Hematopoietic multipotent progenitor cell treated with erythropoietin and hydrocortisone succinate and interleukin-3 and kit ligand, for 4 days (in vitro differentiated cells): ENCODE measurements around the gene WNT10A.
"Not testable (repeated sequence)": the region's sequence is repeated elsewhere in the genome, so short reads cannot be mapped to it uniquely, and the experiment has no call there.

ENCODE experiments used
- DNase-seq: peaks from one replicate; pipeline ENCODE4 v3.0.0-alpha.2; 2015

WNT10A gene

DNA sequence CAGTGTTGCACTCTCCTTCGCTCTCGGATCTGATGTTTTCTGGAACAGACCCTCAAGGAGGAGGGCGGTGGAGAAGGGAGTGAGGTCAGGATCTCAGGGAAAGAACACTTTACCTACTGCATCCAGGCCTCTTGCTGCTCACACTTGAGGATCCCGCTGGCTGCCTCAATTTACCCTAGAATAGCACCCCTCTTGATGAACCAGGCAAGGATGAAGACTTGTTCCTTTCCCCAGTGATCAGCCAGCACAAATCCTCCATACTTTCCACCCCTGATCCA, 14.2 kb downstream of the WNT10A start:
- no peak for DNase-seq

DNA sequence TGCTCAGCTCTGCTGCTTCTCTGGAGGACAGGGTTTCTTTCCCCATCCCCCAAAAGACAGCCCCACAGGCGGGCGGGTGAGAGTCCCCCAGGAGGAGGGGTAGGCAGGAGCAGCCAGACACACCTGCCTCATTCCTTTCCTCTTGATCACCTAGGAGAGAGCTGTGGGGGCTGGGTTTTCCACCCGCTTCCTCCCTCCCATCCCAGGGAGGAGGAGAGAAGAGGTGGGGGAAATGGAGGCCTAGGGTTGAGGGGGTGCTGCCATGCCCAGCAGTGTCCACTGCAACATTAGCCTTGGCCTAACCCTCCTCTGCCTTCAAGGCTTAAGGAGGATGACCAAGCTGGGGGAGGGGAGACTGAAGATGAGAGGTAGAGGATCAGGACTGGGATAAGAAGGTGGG, 14.7 kb downstream of the WNT10A start:
- no peak for DNase-seq

- DNase-seq: no peak
Observed at GRCh38 chr2:218895759-218896500, 15.3 kb downstream of the WNT10A start.

- peak; percentile 67 for DNase-seq
Observed at GRCh38 chr2:218896501-218897393, 16.1 kb downstream of the WNT10A start.

- no peak for DNase-seq
Observed at GRCh38 chr2:218897394-218898108, 16.9 kb downstream of the WNT10A start.

GRCh38 chr2:218898109-218898878, 17.6 kb downstream of the WNT10A start:
- peak; percentile 76 for DNase-seq

- no peak for DNase-seq
Observed at GRCh38 chr2:218899147-218899546, 18.5 kb downstream of the WNT10A start.

GRCh38 chr2:218902427-218902826, 21.8 kb downstream of the WNT10A start:
- DNase-seq: no peak

DNA sequence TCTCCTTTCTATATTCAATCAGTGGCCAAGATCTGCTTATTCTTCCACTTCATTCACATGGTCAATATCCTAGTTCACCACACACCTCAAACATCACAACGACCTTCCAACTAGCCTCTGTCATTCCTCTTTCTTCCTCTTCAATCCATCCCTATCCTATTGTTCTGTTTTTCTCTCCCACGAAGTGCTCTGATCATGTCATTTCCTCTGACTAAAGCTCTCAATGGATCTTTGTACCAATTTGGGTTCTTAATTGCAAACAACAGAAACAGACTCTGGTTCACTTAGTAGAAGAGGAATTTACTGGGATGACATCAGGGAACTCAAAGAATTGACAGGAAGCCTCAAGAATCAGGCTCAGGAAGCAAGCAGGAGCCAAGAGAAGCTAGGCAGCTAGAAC, 23.5 kb downstream of the WNT10A start:
- no peak for DNase-seq

GRCh38 chr2:218908721-218909619, 28.3 kb downstream of the WNT10A start:
- peak; percentile 94 for DNase-seq

DNA sequence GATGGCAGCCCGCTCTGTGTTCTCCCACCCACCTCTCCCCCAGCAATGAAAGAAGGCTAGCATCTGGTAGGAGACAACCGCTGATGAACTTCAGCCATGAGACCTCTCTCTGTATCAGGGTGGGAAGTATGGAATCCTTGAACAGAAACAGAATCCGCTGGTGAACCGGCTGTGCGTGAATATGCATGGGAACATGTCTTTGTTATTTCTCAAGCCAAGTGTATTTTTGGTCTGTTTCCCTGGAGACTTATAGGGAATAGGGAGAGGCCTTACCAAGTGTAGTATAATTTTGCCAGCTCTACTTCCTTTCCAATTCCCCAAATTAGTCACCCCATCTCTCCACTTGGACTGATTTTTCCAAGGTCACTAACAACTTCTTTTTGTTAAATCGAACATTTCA, 30.1 kb downstream of the WNT10A start:
- no peak for DNase-seq

GRCh38 chr2:218920504-218920903, 39.9 kb downstream of the WNT10A start:
- no peak for DNase-seq

DNA sequence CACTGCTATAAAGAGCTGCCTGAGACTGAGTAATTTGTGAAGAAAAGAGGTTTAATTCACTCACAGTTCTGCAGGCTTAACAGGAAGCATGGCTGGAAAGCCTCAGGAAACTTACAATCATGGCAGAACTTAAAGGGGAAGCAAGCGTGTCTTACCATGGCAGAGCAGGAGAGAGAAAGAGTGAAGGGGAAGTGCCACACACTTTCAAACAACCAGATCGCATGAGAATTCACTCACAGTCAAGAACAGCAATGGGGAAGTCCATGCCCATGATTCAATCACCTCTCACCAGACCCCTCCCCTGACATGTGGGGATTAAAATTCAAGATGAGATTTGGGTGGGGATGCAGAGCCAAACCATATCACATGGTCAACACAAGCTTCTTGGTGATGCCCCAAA, 44.1 kb downstream of the WNT10A start:
- DNase-seq: peak; percentile 10

GRCh38 chr2:218925434-218925833, 44.8 kb downstream of the WNT10A start:
- no peak for DNase-seq

GRCh38 chr2:218927422-218927821, 46.8 kb downstream of the WNT10A start:
- no peak for DNase-seq

DNA sequence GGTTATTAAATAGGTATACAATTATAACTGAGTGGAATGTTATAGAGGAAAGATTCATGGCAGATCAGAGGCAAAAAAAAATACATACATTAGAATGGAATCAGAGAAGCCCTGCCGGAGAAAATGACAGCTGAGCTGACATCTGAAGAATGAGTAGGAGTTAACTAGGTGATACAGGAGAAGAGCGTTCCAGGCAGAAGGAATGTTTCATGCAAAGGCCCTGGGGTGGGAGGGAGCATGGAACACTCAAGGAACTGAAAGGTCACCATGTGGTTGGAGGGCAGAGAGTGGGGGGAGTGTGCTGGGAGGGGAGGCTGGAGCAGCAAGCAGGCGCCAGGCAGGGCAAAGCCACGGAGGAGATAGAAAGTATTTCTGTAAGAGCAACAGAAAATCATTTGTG, 47.2 kb downstream of the WNT10A start:
- no peak for DNase-seq

DNA sequence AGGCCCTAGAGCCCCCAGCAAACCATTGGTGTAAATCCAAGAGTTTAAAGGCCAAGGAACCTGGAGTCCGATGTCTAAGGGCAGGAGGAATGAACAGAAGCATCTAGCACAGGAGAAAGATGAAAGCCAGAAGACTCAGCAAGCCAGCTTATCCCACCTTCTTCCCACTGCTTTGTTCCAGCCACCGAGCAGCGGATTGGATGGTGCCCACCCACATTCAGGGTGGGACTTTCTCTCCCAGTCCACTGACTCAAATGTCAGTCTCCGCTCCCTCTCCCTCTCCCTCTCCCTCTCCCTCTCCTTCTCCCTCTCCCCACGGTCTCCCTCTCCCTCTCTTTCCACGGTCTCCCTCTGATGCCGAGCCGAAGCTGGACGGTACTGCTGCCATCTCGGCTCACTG, 49.8 kb downstream of the WNT10A start:
- not testable (repeated sequence) for DNase-seq

DNA sequence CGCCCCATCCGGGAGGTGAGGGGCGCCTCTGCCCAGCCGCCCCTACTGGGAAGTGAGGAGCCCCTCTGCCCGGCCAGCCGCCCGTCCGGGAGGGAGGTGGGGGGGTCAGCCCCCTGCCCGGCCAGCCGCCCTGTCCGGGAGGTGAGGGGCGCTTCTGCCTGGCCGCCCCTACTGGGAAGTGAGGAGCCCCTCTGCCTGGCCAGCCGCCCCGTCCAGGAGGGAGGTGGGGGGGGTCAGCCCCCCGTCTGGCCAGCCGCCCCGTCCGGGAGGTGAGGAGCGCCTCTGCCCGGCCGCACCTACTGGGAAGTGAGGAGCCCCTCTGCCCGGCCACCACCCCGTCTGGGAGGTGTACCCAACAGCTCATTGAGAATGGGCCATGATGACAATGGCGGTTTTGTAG, 51.1 kb downstream of the WNT10A start:
- DNase-seq: not testable (repeated sequence)
